CD8-positive, alpha-beta memory T cell (primary cell): ENCODE data around the gene STXBP5. TPM values are rescaled to one million over a fixed set of nuclear protein-coding genes. Genes with fewer than 3 reads are reported as not detected.
A peak's percentile ranks its signal among the peaks of the same experiment; 100 is the strongest.

Experiments used
- CTCF ChIA-PET: fragments of 350-600 bp; sonication (Branson Sonifier 250); formaldehyde crosslinking; loops from one replicate; lab custom pipeline; 2021; ENCODE audit warnings: antibody characterized with exemption; lab: Charles Lee
- POLR2A ChIA-PET: fragments of 350-600 bp; sonication (Branson Sonifier 250); formaldehyde crosslinking; loops from one replicate; lab custom pipeline; 2021; ENCODE audit warnings: antibody characterized with exemption; lab: Charles Lee
- DNase-seq, 5 donors: peaks; one replicate each; pipeline versions ENCODE4 v3.0.0 to v3.0.0-alpha.2; 2020 to 2022; ENCODE audit warnings: mixed read lengths in 1 of 5
- H3K27ac ChIP-seq: one replicate; pipeline ENCODE4 v1.7.0; 2013; ENCODE audit warnings: low read depth, mild to moderate bottlenecking, low read length, moderate library complexity
- H3K27me3 ChIP-seq: 2 replicates; pipeline ENCODE4 v1.7.0; 2013; ENCODE audit warnings: low read length, mild to moderate bottlenecking; ENCODE audit not compliant: insufficient read depth, poor library complexity, severe bottlenecking
- H3K36me3 ChIP-seq: 2 replicates; pipeline ENCODE4 v1.7.0; 2013; ENCODE audit warnings: mild to moderate bottlenecking, low read length, moderate library complexity; ENCODE audit not compliant: insufficient read depth
- H3K4me1 ChIP-seq: 2 replicates; pipeline ENCODE4 v1.7.0; 2013; ENCODE audit warnings: mild to moderate bottlenecking, low read length, moderate library complexity; ENCODE audit not compliant: insufficient read depth
- H3K4me3 ChIP-seq: 2 replicates; pipeline ENCODE4 v1.7.0; 2013; ENCODE audit warnings: mild to moderate bottlenecking, low read length
- H3K9me3 ChIP-seq: 2 replicates; pipeline ENCODE4 v1.7.0; 2013; ENCODE audit warnings: mild to moderate bottlenecking, low read length
- H3K27ac Mint-ChIP-seq, 8 donors: one replicate each; pipeline ENCODE4 v1.8.0; 2020 to 2021; ENCODE audit warnings: mixed read lengths in 8 of 8, mild to moderate bottlenecking in 6 of 8, inconsistent platforms in 3 of 8, moderate library complexity in 3 of 8
- H3K27me3 Mint-ChIP-seq, 2 donors: one replicate each; pipeline ENCODE4 v1.8.0; 2020 to 2021; ENCODE audit warnings: mixed read lengths in 2 of 2, mild to moderate bottlenecking in 1 of 2, moderate library complexity in 1 of 2
- H3K36me3 Mint-ChIP-seq, 3 donors: one replicate each; pipeline ENCODE4 v1.8.0; 2020 to 2021; ENCODE audit warnings: mixed read lengths in 3 of 3, inconsistent platforms in 1 of 3, mild to moderate bottlenecking in 1 of 3
- H3K4me1 Mint-ChIP-seq, 3 donors: one replicate each; pipeline ENCODE4 v1.8.0; 2020 to 2021; ENCODE audit warnings: mixed read lengths in 3 of 3, inconsistent platforms in 1 of 3, mild to moderate bottlenecking in 1 of 3
- H3K4me3 Mint-ChIP-seq, 7 donors: one replicate each; pipeline ENCODE4 v1.8.0; 2020 to 2021; ENCODE audit warnings: mixed read lengths in 7 of 7, mild to moderate bottlenecking in 6 of 7, moderate library complexity in 4 of 7, inconsistent platforms in 2 of 7
- H3K9me3 Mint-ChIP-seq, 5 donors: one replicate each; pipeline ENCODE4 v1.8.0; 2020 to 2022; ENCODE audit warnings: mixed read lengths in 5 of 5, mild to moderate bottlenecking in 3 of 5, moderate library complexity in 2 of 5, inconsistent platforms in 1 of 5
- polyA plus RNA-seq: library from polyadenylated mRNA; unstranded; fragments of 300-500 nt; fragmentation: Illumina TruSeq; gene quantifications from one replicate; pipeline ENCODE4 v1.2.3, GENCODE V29; 2021
- total RNA-seq, 2 experiments: library from RNA; stranded (reverse); gene quantifications; one replicate each; pipeline ENCODE4 v1.2.3, GENCODE V29; 2021

Gene STXBP5
- total RNA-seq (10 to 100 TPM; 31.1 to 32.2 TPM), polyA plus RNA-seq (8.7 TPM)

- peaks cover 0 to 4% of the 10 kb centered on the region in 2 donors for H3K27me3 Mint-ChIP-seq
- peaks cover 0 to 16% (median 1%) of the 10 kb centered on the region in 3 donors for H3K36me3 Mint-ChIP-seq
- peaks cover 9% of the 10 kb centered on the region for H3K4me1 ChIP-seq
- no peaks in the 10 kb centered on the region for H3K36me3 ChIP-seq
- ChIA-PET CTCF (interaction anchor here (0.9 to 1.0 kb wide), 2 partner anchors 8 to 9 kb away, joined by 3 to 4 read pairs; no protein-coding TSS in a partner anchor), POLR2A (interaction anchor here (1.1 kb wide), 1 partner anchor 1469 kb away, joined by 6 read pairs; the partner anchor contains the start of gene EPM2A)
- H3K27me3 ChIP-seq: no peaks in the 10 kb centered on the region
- peak; percentile 30 to 62 (median 57) for DNase-seq
- H3K4me1 Mint-ChIP-seq: peaks cover 35 to 55% (median 49%) of the 10 kb centered on the region in 3 donors
- peak within 1 kb of the TSS; percentile 95 to 100 (median 97) for H3K27ac Mint-ChIP-seq
- no peaks in the 10 kb centered on the region for H3K9me3 ChIP-seq
- H3K4me3 Mint-ChIP-seq: peak within 1 kb of the TSS; percentile 93 to 98 (median 95)
- H3K9me3 Mint-ChIP-seq: no peaks in the 10 kb centered on the region
- peak within 1 kb of the TSS; percentile 91 for H3K27ac ChIP-seq
- H3K4me3 ChIP-seq: peak within 1 kb of the TSS; percentile 80
Observed at GRCh38 chr6:147204060-147204785, at the start of gene STXBP5. STXBP5 (plus strand) TSS chr6:147204417; CDS start chr6:147204533, 116 bp downstream.

- Mint-ChIP-seq H3K27ac (no peak overlapping the region), H3K9me3 (no peaks in the 10 kb centered on the region), H3K4me3 (no peak overlapping the region), H3K4me1 (no peaks in the 10 kb centered on the region), H3K36me3 (peaks cover 0 to 7% (median 0%) of the 10 kb centered on the region in 3 donors), H3K27me3 (peaks cover 5 to 10% of the 10 kb centered on the region in 2 donors)
- no peak overlapping the region for H3K27ac ChIP-seq
- no peaks in the 10 kb centered on the region for H3K9me3 ChIP-seq
- H3K4me3 ChIP-seq: no peak overlapping the region
- no peaks in the 10 kb centered on the region for H3K27me3 ChIP-seq
- CTCF ChIA-PET: interaction anchor here (0.9 kb wide), 1 partner anchor 19 kb away, joined by 3 read pairs; no protein-coding TSS in a partner anchor
- POLR2A ChIA-PET: no interaction called here
- no peaks in the 10 kb centered on the region for H3K4me1 ChIP-seq
- no peak for DNase-seq
- no peaks in the 10 kb centered on the region for H3K36me3 ChIP-seq
Observed at GRCh38 chr6:147154454-147154853, 49.8 kb upstream of the STXBP5 start.

GRCh38 chr6:147156218-147156617 lies 48.0 kb upstream of the STXBP5 start:
- peaks cover 7 to 16% of the 10 kb centered on the region in 2 donors for H3K27me3 Mint-ChIP-seq
- no peak for DNase-seq
- H3K36me3 Mint-ChIP-seq: peaks cover 0 to 7% (median 0%) of the 10 kb centered on the region in 3 donors
- Histone ChIP-seq H3K27ac (no peak overlapping the region), H3K4me1 (no peaks in the 10 kb centered on the region), H3K9me3 (no peaks in the 10 kb centered on the region), H3K4me3 (no peak overlapping the region), H3K36me3 (no peaks in the 10 kb centered on the region), H3K27me3 (no peaks in the 10 kb centered on the region)
- H3K9me3 Mint-ChIP-seq: no peaks in the 10 kb centered on the region
- CTCF ChIA-PET: no interaction called here
- POLR2A ChIA-PET: no interaction called here
- H3K27ac Mint-ChIP-seq: no peak overlapping the region
- H3K4me3 Mint-ChIP-seq: no peak overlapping the region
- H3K4me1 Mint-ChIP-seq: no peaks in the 10 kb centered on the region

- DNase-seq: no peak
- Mint-ChIP-seq H3K27ac (no peak overlapping the region), H3K4me3 (no peak overlapping the region), H3K36me3 (peaks cover 0 to 7% (median 0%) of the 10 kb centered on the region in 3 donors), H3K9me3 (no peaks in the 10 kb centered on the region), H3K4me1 (no peaks in the 10 kb centered on the region), H3K27me3 (peaks cover 7 to 16% of the 10 kb centered on the region in 2 donors)
- H3K27ac ChIP-seq: no peak overlapping the region
- H3K4me1 ChIP-seq: no peaks in the 10 kb centered on the region
- no peaks in the 10 kb centered on the region for H3K27me3 ChIP-seq
- CTCF ChIA-PET: no interaction called here
- no peaks in the 10 kb centered on the region for H3K9me3 ChIP-seq
- no peaks in the 10 kb centered on the region for H3K36me3 ChIP-seq
- H3K4me3 ChIP-seq: no peak overlapping the region
- POLR2A ChIA-PET: no interaction called here
Observed at GRCh38 chr6:147156799-147157382, 47.3 kb upstream of the STXBP5 start.

- DNase-seq: no peak
- no peak overlapping the region for H3K27ac ChIP-seq
- H3K36me3 ChIP-seq: no peaks in the 10 kb centered on the region
- Mint-ChIP-seq H3K36me3 (peaks cover 0 to under 1% (median 0%) of the 10 kb centered on the region in 3 donors), H3K4me1 (no peaks in the 10 kb centered on the region), H3K27me3 (peaks cover 4 to 19% of the 10 kb centered on the region in 2 donors), H3K4me3 (no peak overlapping the region), H3K27ac (no peak overlapping the region), H3K9me3 (no peaks in the 10 kb centered on the region)
- H3K27me3 ChIP-seq: no peaks in the 10 kb centered on the region
- no peak overlapping the region for H3K4me3 ChIP-seq
- H3K4me1 ChIP-seq: no peaks in the 10 kb centered on the region
- POLR2A ChIA-PET: no interaction called here
- no peaks in the 10 kb centered on the region for H3K9me3 ChIP-seq
- CTCF ChIA-PET: no interaction called here
Observed at GRCh38 chr6:147157930-147158329, 46.3 kb upstream of the STXBP5 start.

GRCh38 chr6:147158881-147159280 lies 45.3 kb upstream of the STXBP5 start:
- Mint-ChIP-seq H3K4me1 (no peaks in the 10 kb centered on the region), H3K27me3 (peaks cover 4 to 13% of the 10 kb centered on the region in 2 donors), H3K36me3 (no peaks in the 10 kb centered on the region), H3K4me3 (no peak overlapping the region), H3K9me3 (peaks cover 0 to under 1% (median 0%) of the 10 kb centered on the region in 5 donors), H3K27ac (no peak overlapping the region)
- Histone ChIP-seq H3K36me3 (no peaks in the 10 kb centered on the region), H3K27me3 (no peaks in the 10 kb centered on the region), H3K4me3 (no peak overlapping the region), H3K4me1 (no peaks in the 10 kb centered on the region), H3K27ac (no peak overlapping the region), H3K9me3 (no peaks in the 10 kb centered on the region)
- DNase-seq: no peak
- CTCF ChIA-PET: no interaction called here
- POLR2A ChIA-PET: no interaction called here

- Mint-ChIP-seq H3K27me3 (peaks cover 4 to 13% of the 10 kb centered on the region in 2 donors), H3K36me3 (no peaks in the 10 kb centered on the region), H3K4me3 (no peak overlapping the region), H3K4me1 (no peaks in the 10 kb centered on the region), H3K9me3 (peaks cover 0 to 1% (median 0%) of the 10 kb centered on the region in 5 donors), H3K27ac (no peak overlapping the region)
- Histone ChIP-seq H3K9me3 (no peaks in the 10 kb centered on the region), H3K4me3 (no peak overlapping the region), H3K4me1 (no peaks in the 10 kb centered on the region), H3K27ac (peak overlapping the region; percentile 2), H3K36me3 (no peaks in the 10 kb centered on the region), H3K27me3 (no peaks in the 10 kb centered on the region)
- no peak for DNase-seq
- ChIA-PET POLR2A (no interaction called here), CTCF (no interaction called here)
Observed at GRCh38 chr6:147159536-147160374, 44.5 kb upstream of the STXBP5 start.
